ENCODE results near the gene RPS18. TPM values are rescaled to one million over a fixed set of nuclear protein-coding genes. Genes with fewer than 3 reads are reported as not detected.

The RPS18 gene
- 6,097 and 6,577 TPM in 2 replicates for total RNA-seq (2012; rRNA removed)
- polyA plus RNA-seq (2012; rRNA removed): 8,417 and 8,876 TPM in 2 replicates
- 5,094 and 5,254 TPM in 2 replicates for polyA plus RNA-seq (2012; cell fraction: cytosol; rRNA removed)
- 1,045 and 3,302 TPM in 2 replicates for polyA plus RNA-seq (2012; cell fraction: nucleus; rRNA removed; ENCODE audit: low replicate concordance)
- percentile 100 among the genes with signal in this experiment for Bru-seq, nascent RNA
- percentile 99 among the genes with signal in this experiment for BruChase-seq, experiment 1, labeled RNA remaining after a 6-hour chase
- percentile 99 among the genes with signal in this experiment for BruChase-seq, experiment 2, labeled RNA remaining after a 2-hour chase
- long read RNA-seq, transcript RPS18-230 (6 exons, 613 nt): major isoform, 739 of 864 reads
- long read RNA-seq, transcript RPS18-235 (3 exons, 413 nt): minor isoform, 12 of 864 reads
- long read RNA-seq, transcript RPS18-236 (5 exons, 996 nt): minor isoform, 16 of 864 reads
- long read RNA-seq, partial matches to known transcripts: 80 of 864 reads
- long read RNA-seq, other reads (novel, unspliced or antisense): 16 of 864 reads

- H3K4me2 ChIP-seq (ENCODE audit: low read depth, low read length): peak within 1 kb of the TSS; percentile 84
- ChIA-PET POLR2A (ENCODE audit: unreplicated experiment) (interaction anchor here (0.5 to 1.2 kb wide), 4 partner anchors 9 to 64 kb away, joined by 3 to 7 read pairs (median 4); partner anchors contain the start of gene RING1), CTCF (no interaction called here)
- BruUV-seq (replicated peaks): no TSS peak
- H2BK20ac ChIP-seq (ENCODE audit: low read depth, low read length): peak within 1 kb of the TSS; percentile 94
- peak within 1 kb of the TSS; percentile 98 for H2AFZ ChIP-seq (replicated peaks; ENCODE audit: low read length, poor library complexity)
- peak within 1 kb of the TSS; percentile 89 for H3K27ac ChIP-seq (ENCODE audit: insufficient read depth, low read length)
- H2AK9ac ChIP-seq (replicated peaks; ENCODE audit: low read depth, low read length, poor library complexity): peak within 1 kb of the TSS; percentile 99
- H3K4me1 ChIP-seq (ENCODE audit: control insufficient read depth, insufficient read depth, low read length): peaks cover 13% of the 10 kb centered on the region
- H2BK15ac ChIP-seq (ENCODE audit: low read depth, low read length): peak within 1 kb of the TSS; percentile 91; the same call in 1 of the 3 replicates
- intact Hi-C loops (cut with micrococcal nuclease) (no loop called here), in situ Hi-C loops (cut with MboI; ENCODE audit: low sequenced_read_pairs) (no loop called here), dilution Hi-C loops (cut with HindIII; ENCODE audit: low sequenced_read_pairs, unreplicated experiment) (no loop called here)
- H3K9me1 ChIP-seq (ENCODE audit: insufficient read depth, low read length): peaks cover 9% of the 10 kb centered on the region
- peak within 1 kb of the TSS; percentile 98 for H2AK5ac ChIP-seq (ENCODE audit: low read depth, low read length)
- DNase-seq (peak; percentile 100), ATAC-seq (ENCODE audit: low read depth) (peak; percentile 81)
- peak within 1 kb of the TSS; percentile 98 for H4K91ac ChIP-seq (ENCODE audit: insufficient read depth, low read depth, low read length)
- H3K23ac ChIP-seq (ENCODE audit: low read depth, low read length): peak within 1 kb of the TSS; percentile 96
- peaks cover 28 to 60% of the 10 kb centered on the region in 2 experiments for H3K79me1 ChIP-seq (ENCODE audit: low read depth in 1 of 2, low read length in 2 of 2)
- peaks cover 59% of the 10 kb centered on the region for H3K36me3 ChIP-seq (ENCODE audit: control insufficient read depth, insufficient read depth, low read length)
- peak within 1 kb of the TSS; percentile 95 for H3K14ac ChIP-seq (replicated peaks; ENCODE audit: low read depth, low read length)
- peak within 1 kb of the TSS; percentile 85 for H3K18ac ChIP-seq (ENCODE audit: low read depth, low read length)
- H2BK120ac ChIP-seq (ENCODE audit: low read depth, low read length): peak within 1 kb of the TSS; percentile 97
- peak within 1 kb of the TSS; percentile 94 for H4K5ac ChIP-seq (ENCODE audit: low read depth, low read length)
- 0% methylated on average over 16 of the region's 48 CpGs; no CpG with 5 or more reads in 1 of the 2 experiments for WGBS, 2 experiments (ENCODE audit: extremely low coverage in 2 of 2, insufficient read length in 1 of 2)
- peaks cover 48% of the 10 kb centered on the region for H4K20me1 ChIP-seq (ENCODE audit: insufficient read depth, low read length)
- H3K9me3 ChIP-seq (ENCODE audit: control insufficient read depth, insufficient read depth, low read length): no peaks in the 10 kb centered on the region
- H3K9ac ChIP-seq (ENCODE audit: low read depth, low read length): peak within 1 kb of the TSS; percentile 95
- peak within 1 kb of the TSS; percentile 71 for H3K4me3 ChIP-seq (ENCODE audit: insufficient read depth, low read depth, low read length)
- peak within 1 kb of the TSS; percentile 100 for H3K56ac ChIP-seq (ENCODE audit: extremely low read depth, insufficient read depth, low read length)
- peak within 1 kb of the TSS; percentile 95 for H3K4ac ChIP-seq (ENCODE audit: low read depth, low read length)
- no peaks in the 10 kb centered on the region for H3K27me3 ChIP-seq (ENCODE audit: control insufficient read depth, insufficient read depth, low read length)
- peak within 1 kb of the TSS; percentile 92 for H2BK5ac ChIP-seq (ENCODE audit: low read depth, low read length, poor library complexity, severe bottlenecking)
- peak within 1 kb of the TSS; percentile 99 for H4K8ac ChIP-seq (ENCODE audit: low read depth in 2 of 2, low read length in 2 of 2)
- TF ChIP-seq USF2 (IDR thresholded peaks at IDR 0.05; ENCODE audit: low read depth, low read length): no peak
- no peak for TF ChIP-seq CEBPB (IDR thresholded peaks at IDR 0.05; ENCODE audit: low read depth, low read length)
- TF ChIP-seq RFX5 (IDR thresholded peaks at IDR 0.05; ENCODE audit: low read depth, low read length): 0 out of 2 replicates have a peak, but pooled peaks have one; percentile 55
- no peak for TF ChIP-seq FOS (IDR thresholded peaks at IDR 0.05; ENCODE audit: low read depth, low read length)
- TF ChIP-seq RCOR1 (IDR thresholded peaks at IDR 0.05; ENCODE audit: insufficient replicate concordance, low read length): no peak
- no peak for TF ChIP-seq BHLHE40 (IDR thresholded peaks at IDR 0.05; ENCODE audit: low read depth, low read length)
- TF ChIP-seq SMC3 (IDR thresholded peaks at IDR 0.05; ENCODE audit: low read depth, low read length): 0 out of 2 replicates have a peak, but pooled peaks have one; percentile 0
- peak; percentile 96 for TF ChIP-seq MXI1 (IDR thresholded peaks at IDR 0.05; ENCODE audit: borderline replicate concordance, low read depth, low read length)
- TF ChIP-seq MAFK (IDR thresholded peaks at IDR 0.05; ENCODE audit: low read depth, low read length): no peak
- no peak for TF ChIP-seq RAD21 (IDR thresholded peaks at IDR 0.05; ENCODE audit: low read length)
- TF ChIP-seq MAZ (IDR thresholded peaks at IDR 0.05; ENCODE audit: borderline replicate concordance, low read depth, low read length): peak; percentile 37; the same call in 1 of the 2 replicates
- no peak for TF ChIP-seq ELK1 (IDR thresholded peaks at IDR 0.05; ENCODE audit: borderline replicate concordance, low read depth, low read length)
- TF ChIP-seq NFE2L2 (IDR thresholded peaks at IDR 0.05; ENCODE audit: low read depth, low read length): no peak
Measured at GRCh38 chr6:33271468-33272274, at the start of gene RPS18, which contains the start of gene VPS52. Gene RPS18 (plus strand): TSS chr6:33272075. CDS start chr6:33272120, 45 bp downstream. Gene VPS52 (minus strand): TSS chr6:33271876. CDS start chr6:33271675, 201 bp downstream.
